Choroid plexus epithelial cell (primary cell): Measurements from ENCODE around the gene MED27.

Experiments used
- DNase-seq: peaks from one replicate; pipeline ENCODE4 v3.0.0-alpha.2; 2010; ENCODE audit warnings: low read depth
- H3K4me3 ChIP-seq: 2 replicates; pipeline ENCODE4 v1.5.1; 2011; ENCODE audit warnings: low read depth, mild to moderate bottlenecking, control low read depth, low read length, moderate library complexity
- CTCF ChIP-seq: conservative IDR thresholded peaks from 2 replicates; pipeline ENCODE4 v1.5.1; 2011; ENCODE audit warnings: low read depth, mild to moderate bottlenecking, control low read depth, inconsistent platforms, low read length, moderate library complexity

The MED27 gene

GRCh38 chr9:132121021-132121420 is 41.4 kb upstream of the MED27 start:
- DNase-seq, result no peak
- H3K4me3 ChIP-seq, result no peak overlapping the region
- no peak for TF ChIP-seq CTCF

- H3K4me3 ChIP-seq, result no peak overlapping the region
- TF ChIP-seq CTCF, result no peak
- no peak for DNase-seq
Observed at GRCh38 chr9:132117694-132118093, 38.0 kb upstream of the MED27 start.

GRCh38 chr9:132116583-132116982 is 36.9 kb upstream of the MED27 start:
- no peak for TF ChIP-seq CTCF
- DNase-seq, result no peak
- H3K4me3 ChIP-seq, result no peak overlapping the region

- TF ChIP-seq CTCF, result no peak
- no peak overlapping the region for H3K4me3 ChIP-seq
- DNase-seq, result peak; percentile 71
Observed at GRCh38 chr9:132114102-132114707, 34.5 kb upstream of the MED27 start.

- no peak for DNase-seq
- TF ChIP-seq CTCF, result no peak
- H3K4me3 ChIP-seq, result no peak overlapping the region
Observed at GRCh38 chr9:132109291-132109690, 29.6 kb upstream of the MED27 start.

- DNase-seq, result no peak
- no peak for TF ChIP-seq CTCF
- H3K4me3 ChIP-seq, result no peak overlapping the region
Observed at GRCh38 chr9:132108728-132109127, 29.1 kb upstream of the MED27 start.

- DNase-seq, result no peak
- TF ChIP-seq CTCF, result no peak
- H3K4me3 ChIP-seq, result no peak overlapping the region
Observed at GRCh38 chr9:132099741-132100407, 20.2 kb upstream of the MED27 start.
